ENCODE results near the gene PLPPR3. TPM values are rescaled to one million over a fixed set of nuclear protein-coding genes. Genes with fewer than 3 reads are reported as not detected.

Gene PLPPR3
- polyA plus RNA-seq, 1 of the 3 experiments (the other 2 are of a cell fraction) = 1.6 TPM

GRCh38 chr19:853014-853585 lies 31.3 kb upstream of the PLPPR3 start:
- Histone ChIP-seq H2AFZ (ENCODE audit: low read depth) (no peak overlapping the region), H3F3A (replicated peaks; ENCODE audit: insufficient read depth) (peaks cover 9% of the 10 kb centered on the region), H3K4me1 (ENCODE audit: control insufficient read depth in 1 of 2, insufficient read depth in 2 of 2, low read depth in 1 of 2, low read length in 1 of 2) (peaks cover 0 to 8% of the 10 kb centered on the region in 2 experiments; a peak in 1 of 4 replicates), H3K27ac (ENCODE audit: low read depth in 2 of 2, low read length in 1 of 2) (no peak overlapping the region), H3K9ac (no peak overlapping the region), H3K27me3 (ENCODE audit: insufficient read depth) (peaks cover 51% of the 10 kb centered on the region), H3K79me2 (ENCODE audit: insufficient read depth) (no peaks in the 10 kb centered on the region), H3K9me2 (no peaks in the 10 kb centered on the region), H3K4me3 (ENCODE audit: low read depth in 2 of 2, low read length in 1 of 2) (no peak overlapping the region), H4K20me1 (ENCODE audit: insufficient read depth) (no peaks in the 10 kb centered on the region), H3K36me3 (replicated peaks in 1 of 2; ENCODE audit: control insufficient read depth in 1 of 2, insufficient read depth in 2 of 2, low read length in 1 of 2) (no peaks in the 10 kb centered on the region), H3K4me2 (no peak overlapping the region), H3K9me3 (no peaks in the 10 kb centered on the region)
- TF ChIP-seq CTCF (IDR thresholded peaks at IDR 0.05) = no peak
- POLR2A ChIA-PET = no interaction called here
- CTCF ChIA-PET = interaction anchor here (1.6 kb wide), 1 partner anchor 11 kb away, joined by 6 read pairs; no protein-coding TSS in a partner anchor
- WGBS (ENCODE audit: low lambda C conversion rate) = 25% methylated on average over 12 of the region's 67 CpGs
- DNase-seq = no peak

GRCh38 chr19:852136-853013 lies 30.6 kb upstream of the PLPPR3 start, which contains the start of gene ELANE:
Gene ELANE (plus strand): TSS chr19:852303. CDS start chr19:852329, 26 bp downstream.
- ChIA-PET POLR2A (no interaction called here), CTCF (interaction anchor here (1.6 kb wide), 1 partner anchor 11 kb away, joined by 6 read pairs; no protein-coding TSS in a partner anchor)
- H3K4me3 ChIP-seq (ENCODE audit: low read depth in 2 of 2, low read length in 1 of 2) = no peak within 1 kb of the TSS
- 13% methylated on average over 26 of the region's 55 CpGs for WGBS (ENCODE audit: low lambda C conversion rate)
- no peak within 1 kb of the TSS for H3K27ac ChIP-seq (ENCODE audit: low read depth in 2 of 2, low read length in 1 of 2)
- H3K9me3 ChIP-seq = no peaks in the 10 kb centered on the region
- H3K4me2 ChIP-seq = no peak within 1 kb of the TSS
- H3K27me3 ChIP-seq (ENCODE audit: insufficient read depth) = peaks cover 58% of the 10 kb centered on the region
- H3K36me3 ChIP-seq (replicated peaks in 1 of 2; ENCODE audit: control insufficient read depth in 1 of 2, insufficient read depth in 2 of 2, low read length in 1 of 2) = no peaks in the 10 kb centered on the region
- no peak for DNase-seq
- no peak within 1 kb of the TSS for H2AFZ ChIP-seq (ENCODE audit: low read depth)
- H4K20me1 ChIP-seq (ENCODE audit: insufficient read depth) = no peaks in the 10 kb centered on the region
- H3K9me2 ChIP-seq = no peaks in the 10 kb centered on the region
- H3K79me2 ChIP-seq (ENCODE audit: insufficient read depth) = no peaks in the 10 kb centered on the region
- H3F3A ChIP-seq (replicated peaks; ENCODE audit: insufficient read depth) = peaks cover 11% of the 10 kb centered on the region
- H3K4me1 ChIP-seq (ENCODE audit: control insufficient read depth in 1 of 2, insufficient read depth in 2 of 2, low read depth in 1 of 2, low read length in 1 of 2) = peaks cover 0 to 8% of the 10 kb centered on the region in 2 experiments; a peak in 1 of 4 replicates
- no peak within 1 kb of the TSS for H3K9ac ChIP-seq
- no peak for TF ChIP-seq ZBTB33 (IDR thresholded peaks at IDR 0.05; ENCODE audit: borderline replicate concordance, low read depth)
- TF ChIP-seq NRF1 (IDR thresholded peaks at IDR 0.05; ENCODE audit: low read depth, low read length) = no peak
- TF ChIP-seq ELF1 (IDR thresholded peaks at IDR 0.05) = no peak
- no peak for TF ChIP-seq RCOR1 (IDR thresholded peaks at IDR 0.05; ENCODE audit: low read length)
- TF ChIP-seq TEAD4 (IDR thresholded peaks at IDR 0.05; ENCODE audit: borderline replicate concordance, insufficient read depth) = no peak
- no peak for TF ChIP-seq SIN3A (IDR thresholded peaks at IDR 0.05; ENCODE audit: borderline replicate concordance, low read depth, low read length)
- no peak for TF ChIP-seq GABPA (IDR thresholded peaks at IDR 0.05; ENCODE audit: low read depth)
- TF ChIP-seq USF2 (IDR thresholded peaks at IDR 0.05; ENCODE audit: borderline replicate concordance, low read depth, low read length) = no peak
- no peak for TF ChIP-seq EP300 (IDR thresholded peaks at IDR 0.05; ENCODE audit: borderline replicate concordance in 1 of 2, low read depth in 1 of 2, low read length in 1 of 2)
- TF ChIP-seq GATA2 (CRISPR knock-in tag; IDR thresholded peaks at IDR 0.05) = no peak
- no peak for TF ChIP-seq RXRA (IDR thresholded peaks at IDR 0.05; ENCODE audit: borderline replicate concordance, low read depth)
- TF ChIP-seq, protein P1, sequence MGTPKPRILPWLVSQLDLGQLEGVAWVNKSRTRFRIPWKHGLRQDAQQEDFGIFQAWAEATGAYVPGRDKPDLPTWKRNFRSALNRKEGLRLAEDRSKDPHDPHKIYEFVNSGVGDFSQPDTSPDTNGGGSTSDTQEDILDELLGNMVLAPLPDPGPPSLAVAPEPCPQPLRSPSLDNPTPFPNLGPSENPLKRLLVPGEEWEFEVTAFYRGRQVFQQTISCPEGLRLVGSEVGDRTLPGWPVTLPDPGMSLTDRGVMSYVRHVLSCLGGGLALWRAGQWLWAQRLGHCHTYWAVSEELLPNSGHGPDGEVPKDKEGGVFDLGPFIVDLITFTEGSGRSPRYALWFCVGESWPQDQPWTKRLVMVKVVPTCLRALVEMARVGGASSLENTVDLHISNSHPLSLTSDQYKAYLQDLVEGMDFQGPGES (IDR thresholded peaks at IDR 0.05; ENCODE audit: low read depth, low read length) = no peak
- TF ChIP-seq POLR2AphosphoS5 (IDR thresholded peaks at IDR 0.05; ENCODE audit: low read depth, low read length) = no peak
- TF ChIP-seq PBX3 (IDR thresholded peaks at IDR 0.05) = no peak
- TF ChIP-seq FOXM1 (IDR thresholded peaks at IDR 0.05; ENCODE audit: low read depth) = no peak
